PC-3 (cell line): ENCODE results near the gene MAST4. TPM values are rescaled to one million over a fixed set of nuclear protein-coding genes. Genes with fewer than 3 reads are reported as not detected.

ENCODE experiments used
- ATAC-seq: fragments of 200-7000 bp; cut with Tn5 transposase; 2 replicates; pipeline ENCODE4 v1.9.1; 2020; ENCODE audit warnings: mild to moderate bottlenecking, moderate library complexity
- BruUV-seq: library from RNA; stranded (reverse); fragments of 400-500 nt; replicated peaks from 2 replicates; lab custom pipeline; 2021; lab: Mats Ljungman, UMichigan
- CTCF ChIA-PET: fragments of 300-600 bp; sonication (Branson Sonifier 250); formaldehyde crosslinking; loops from one replicate; lab custom pipeline; 2022; ENCODE audit warnings: antibody characterized with exemption; lab: Charles Lee
- POLR2A ChIA-PET: fragments of 300-600 bp; sonication (Branson Sonifier 250); formaldehyde crosslinking; loops from one replicate; lab custom pipeline; 2022; ENCODE audit warnings: antibody characterized with exemption; ENCODE audit not compliant: unreplicated experiment; lab: Charles Lee
- DNase-seq: peaks from one replicate; pipeline ENCODE4 v3.0.0-alpha.2; 2015
- H2AFZ ChIP-seq: fragments of 300-600 bp; sonication (generic); 2 replicates; pipeline ENCODE4 v1.6.0; 2016; ENCODE audit warnings: antibody characterized with exemption, low read length
- H3F3A ChIP-seq: fragments of 300-600 bp; sonication (generic); one replicate; pipeline ENCODE4 v1.6.0; 2017; ENCODE audit warnings: antibody characterized with exemption, low read length, control low read depth, mild to moderate bottlenecking; ENCODE audit not compliant: unreplicated experiment
- H3K27ac ChIP-seq: fragments of 300-600 bp; sonication (generic); 2 replicates; pipeline ENCODE4 v1.5.1; 2016; ENCODE audit warnings: mild to moderate bottlenecking, low read length
- H3K27me3 ChIP-seq: fragments of 300-600 bp; sonication (generic); 2 replicates; pipeline ENCODE4 v1.6.1; 2016; ENCODE audit warnings: low read length, mixed read lengths
- H3K36me3 ChIP-seq: fragments of 300-600 bp; sonication (generic); 2 replicates; pipeline ENCODE4 v1.6.1; 2016; ENCODE audit warnings: low read depth, mixed run types, low read length, mixed read lengths
- H3K4me1 ChIP-seq: fragments of 300-600 bp; sonication (generic); 2 replicates; pipeline ENCODE4 v1.5.1; 2016; ENCODE audit warnings: low read length; ENCODE audit not compliant: insufficient read depth
- H3K4me2 ChIP-seq: fragments of 300-600 bp; sonication (generic); 2 replicates; pipeline ENCODE4 v1.6.0; 2016; ENCODE audit warnings: low read length
- H3K4me3 ChIP-seq: fragments of 300-600 bp; sonication (generic); 2 replicates; pipeline ENCODE4 v1.5.1; 2016; ENCODE audit warnings: mild to moderate bottlenecking, low read length, mixed read lengths
- H3K79me2 ChIP-seq: fragments of 300-600 bp; sonication (generic); 2 replicates; pipeline ENCODE4 v1.6.1; 2017; ENCODE audit warnings: low read length, mixed read lengths
- H3K9ac ChIP-seq: fragments of 300-600 bp; sonication (generic); 2 replicates; pipeline ENCODE4 v1.6.0; 2016; ENCODE audit warnings: mild to moderate bottlenecking, low read length
- H3K9me2 ChIP-seq: fragments of 300-600 bp; sonication (generic); replicated peaks from 2 replicates; pipeline ENCODE4 v1.6.1; 2016; ENCODE audit warnings: mixed run types, low read length, mixed read lengths
- H3K9me3 ChIP-seq: fragments of 300-600 bp; sonication (generic); 2 replicates; pipeline ENCODE4 v1.6.1; 2016; ENCODE audit warnings: low read length, mixed read lengths
- H4K20me1 ChIP-seq: fragments of 300-600 bp; sonication (generic); 2 replicates; pipeline ENCODE4 v1.6.1; 2016; ENCODE audit warnings: low read length, mixed read lengths
- CTCF ChIP-seq: fragments of 300-600 bp; sonication (generic); conservative IDR thresholded peaks from 2 replicates; pipeline ENCODE4 v1.5.1; 2017; ENCODE audit warnings: antibody characterized with exemption, low read depth, mild to moderate bottlenecking, low read length
- EZH2 ChIP-seq: fragments of 300-600 bp; sonication (generic); IDR thresholded peaks from one replicate; pipeline ENCODE4 v1.6.1; 2017; ENCODE audit warnings: antibody characterized with exemption, mild to moderate bottlenecking, low read length; ENCODE audit not compliant: unreplicated experiment
- EZH2phosphoT487 ChIP-seq: fragments of 300-600 bp; sonication (generic); IDR thresholded peaks from 2 replicates; pipeline ENCODE4 v1.6.1; 2018; ENCODE audit warnings: mild to moderate bottlenecking, antibody characterized with exemption, low read length, borderline replicate concordance
- intact Hi-C: fragments of 100-400 bp; cut with micrococcal nuclease; formaldehyde crosslinking; loops from 2 replicates; pipeline ENCODE4 v1.9.0; 2023
- total RNA-seq: library from RNA; depleted of rRNA; stranded (reverse); fragments of >200 nt; gene quantifications from 2 replicates; pipeline ENCODE4 v1.2.3, GENCODE V29; 2014

Gene MAST4
- total RNA-seq, 1 experiment from 2014 or later, result 7.9 TPM

DNA sequence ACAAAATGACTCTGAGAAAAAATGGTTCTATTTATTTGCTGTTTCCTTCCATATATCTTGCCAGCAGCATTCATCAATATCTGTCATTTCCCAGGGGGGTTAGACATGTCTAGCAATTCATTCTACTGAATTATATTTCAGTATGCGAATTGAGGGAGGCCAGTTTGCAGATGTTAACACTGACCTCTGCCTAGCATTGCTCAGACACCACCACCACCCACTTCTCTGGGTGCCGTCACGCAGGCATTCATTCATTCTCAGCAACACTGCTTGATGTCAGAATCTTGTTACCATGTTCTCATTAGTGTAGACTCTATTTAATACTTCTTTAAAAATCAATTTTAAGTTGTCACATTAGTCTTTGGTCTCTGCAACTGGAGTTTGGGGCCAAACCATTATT lies 181.7 kb downstream of the MAST4 start:
- H4K20me1 ChIP-seq, result no peaks in the 10 kb centered on the region
- no peak for TF ChIP-seq EZH2
- no peak for TF ChIP-seq EZH2phosphoT487
- no peak for TF ChIP-seq CTCF

GRCh38 chr5:66779528-66779927 lies 183.3 kb downstream of the MAST4 start:
- H3K36me3 ChIP-seq, result no peaks in the 10 kb centered on the region
- no peak overlapping the region for H3K4me3 ChIP-seq
- no peaks in the 10 kb centered on the region for H3F3A ChIP-seq
- DNase-seq (no peak), ATAC-seq (no peak)
- H3K27ac ChIP-seq, result no peak overlapping the region
- no TSS peak for BruUV-seq
- H3K9me3 ChIP-seq, result no peaks in the 10 kb centered on the region
- no peaks in the 10 kb centered on the region for H3K4me1 ChIP-seq
- no peak overlapping the region for H3K9ac ChIP-seq
- no peaks in the 10 kb centered on the region for H3K9me2 ChIP-seq
- intact Hi-C loops, result no loop called here
- H4K20me1 ChIP-seq, result no peaks in the 10 kb centered on the region
- no peak overlapping the region for H3K4me2 ChIP-seq
- no peaks in the 10 kb centered on the region for H3K79me2 ChIP-seq
- ChIA-PET CTCF (no interaction called here), POLR2A (no interaction called here)
- TF ChIP-seq EZH2, result no peak
- no peak for TF ChIP-seq EZH2phosphoT487
- no peak for TF ChIP-seq CTCF
- no peaks in the 10 kb centered on the region for H3K27me3 ChIP-seq
- no peak overlapping the region for H2AFZ ChIP-seq

More for the DNA sequence above, 181.7 kb downstream of the MAST4 start:
- Histone ChIP-seq H3K27ac (no peak overlapping the region), H3K9ac (no peak overlapping the region), H3F3A (no peaks in the 10 kb centered on the region), H3K36me3 (no peaks in the 10 kb centered on the region), H2AFZ (no peak overlapping the region), H3K27me3 (no peaks in the 10 kb centered on the region), H3K4me3 (no peak overlapping the region), H3K9me2 (no peaks in the 10 kb centered on the region), H3K79me2 (no peaks in the 10 kb centered on the region), H3K4me2 (no peak overlapping the region), H3K9me3 (no peaks in the 10 kb centered on the region), H3K4me1 (no peaks in the 10 kb centered on the region)
- CTCF ChIA-PET, result no interaction called here
- ATAC-seq (no peak), DNase-seq (no peak)
- intact Hi-C loops, result no loop called here
- no TSS peak for BruUV-seq
- POLR2A ChIA-PET, result no interaction called here

DNA sequence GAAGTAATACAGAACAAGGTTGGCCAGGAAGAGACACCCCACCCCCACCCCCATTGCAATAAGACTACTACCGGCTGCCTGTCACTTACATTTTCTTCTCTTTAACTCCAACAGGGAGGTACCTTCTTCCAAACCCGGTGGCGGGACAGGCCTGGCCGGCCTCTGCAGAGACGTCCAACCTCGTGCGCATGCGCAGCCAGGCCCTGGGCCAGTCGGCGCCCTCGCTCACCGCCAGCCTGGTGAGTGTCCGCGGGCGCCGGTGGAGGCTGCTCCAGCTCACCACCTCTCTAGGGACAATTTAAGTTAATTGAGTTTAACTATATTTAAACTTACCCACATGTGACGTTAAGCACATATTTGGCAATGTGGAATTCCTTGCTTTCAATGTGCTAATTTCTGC lies 192.4 kb downstream of the MAST4 start:
- Histone ChIP-seq H3K27me3 (no peaks in the 10 kb centered on the region), H2AFZ (no peak overlapping the region), H3K9me3 (no peaks in the 10 kb centered on the region), H3K9ac (no peak overlapping the region), H3K9me2 (no peaks in the 10 kb centered on the region), H3K27ac (no peak overlapping the region), H3K4me1 (no peaks in the 10 kb centered on the region), H3K4me2 (no peak overlapping the region), H3K36me3 (no peaks in the 10 kb centered on the region), H4K20me1 (no peaks in the 10 kb centered on the region), H3F3A (no peaks in the 10 kb centered on the region), H3K4me3 (no peak overlapping the region), H3K79me2 (no peaks in the 10 kb centered on the region)
- CTCF ChIA-PET, result no interaction called here
- no peak for DNase-seq
- ATAC-seq, result no peak
- BruUV-seq, result no TSS peak
- intact Hi-C loops, result no loop called here
- POLR2A ChIA-PET, result no interaction called here
- TF ChIP-seq EZH2, result no peak
- TF ChIP-seq EZH2phosphoT487, result no peak
- TF ChIP-seq CTCF, result no peak
